ENCODE data around the gene PI4KA. TPM values are rescaled to one million over a fixed set of nuclear protein-coding genes. Genes with fewer than 3 reads are reported as not detected.
"Not testable (repeated sequence)": the region's sequence is repeated elsewhere in the genome, so short reads cannot be mapped to it uniquely, and the experiment has no call there.

Gene PI4KA
- 27.2 TPM for polyA plus RNA-seq (2012; ENCODE audit: missing spikeins)

DNA sequence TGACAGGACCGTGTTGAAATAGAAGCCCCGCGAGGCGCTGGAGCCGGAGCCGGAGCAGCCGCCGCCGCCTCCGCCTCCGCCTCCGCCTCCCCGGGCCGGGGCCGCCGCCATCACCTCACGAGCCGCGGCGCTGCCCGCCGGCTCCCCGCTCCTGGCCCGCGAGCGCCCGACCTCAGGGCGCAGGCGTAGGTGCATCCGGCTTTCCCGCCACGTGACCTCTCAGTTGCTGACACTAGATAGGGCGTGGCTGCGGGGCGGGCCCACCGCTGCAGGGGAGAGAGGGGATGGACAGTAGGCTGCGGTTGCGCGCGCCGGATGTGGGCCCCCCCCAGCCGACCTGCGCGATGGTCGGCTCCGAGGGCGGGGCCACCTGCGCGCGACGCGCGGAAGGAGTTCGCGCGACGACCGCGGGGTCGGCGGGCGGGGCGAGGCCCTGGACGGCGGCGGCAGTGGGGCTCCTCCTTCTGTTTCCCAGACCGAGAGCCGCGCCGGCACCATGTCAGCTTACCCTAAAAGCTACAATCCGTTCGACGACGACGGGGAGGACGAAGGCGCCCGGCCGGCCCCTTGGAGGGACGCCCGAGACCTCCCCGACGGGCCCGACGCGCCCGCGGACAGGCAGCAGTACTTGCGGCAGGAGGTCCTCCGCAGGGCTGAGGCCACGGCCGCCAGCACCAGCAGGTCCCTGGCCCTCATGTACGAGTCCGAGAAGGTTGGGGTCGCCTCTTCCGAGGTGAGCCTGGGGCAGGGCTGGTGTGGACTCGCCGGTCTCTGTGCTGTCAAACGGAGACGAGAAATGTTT lies at the start of gene PI4KA, which contains the start of gene SNAP29:
Gene PI4KA, minus strand, starts transcription at position 197 of the 802 bp plus-strand sequence. Its CDS starts 86 bp downstream, at position 111.
Gene SNAP29, plus strand, starts transcription at position 393 of the 802 bp plus-strand sequence. Its CDS starts 104 bp downstream, at position 497.
- DNase-seq (ENCODE audit: insufficient read length) (peak; percentile 97), FAIRE-seq (peak; percentile 99)
- TF ChIP-seq TAF1 (IDR thresholded peaks at IDR 0.05; ENCODE audit: borderline replicate concordance, low read depth, low read length) (0 out of 2 replicates have a peak, but pooled peaks have one; percentile 25), POLR2AphosphoS5 (IDR thresholded peaks at IDR 0.05; ENCODE audit: low read depth, low read length) (peak; percentile 63; the same call in 1 of the 2 replicates), POLR2A (IDR thresholded peaks at IDR 0.05; ENCODE audit: low read depth, low read length) (peak; percentile 94)

DNA sequence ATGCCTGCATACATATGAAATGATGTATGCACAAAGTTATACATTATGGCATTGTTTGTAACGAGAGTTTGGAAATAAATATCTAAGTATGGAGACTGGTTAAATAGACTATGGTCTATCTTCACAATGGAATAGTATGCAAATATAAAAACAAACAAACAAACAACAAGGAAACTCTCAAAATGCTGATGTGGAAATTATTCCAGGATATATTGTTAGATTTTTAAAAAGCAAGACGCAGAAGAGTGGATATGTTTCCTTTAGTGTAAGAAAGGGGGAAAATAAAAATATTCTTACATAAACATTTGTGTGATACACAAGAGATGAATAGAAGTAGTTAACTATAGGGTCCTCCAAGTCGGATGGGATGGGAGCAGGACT lies 47.8 kb upstream of the PI4KA start:
- DNase-seq (ENCODE audit: insufficient read length) (no peak), FAIRE-seq (no peak)
- TF ChIP-seq POLR2AphosphoS5 (IDR thresholded peaks at IDR 0.05; ENCODE audit: low read depth, low read length) (no peak), TAF1 (IDR thresholded peaks at IDR 0.05; ENCODE audit: borderline replicate concordance, low read depth, low read length) (no peak), POLR2A (IDR thresholded peaks at IDR 0.05; ENCODE audit: low read depth, low read length) (no peak)

DNA sequence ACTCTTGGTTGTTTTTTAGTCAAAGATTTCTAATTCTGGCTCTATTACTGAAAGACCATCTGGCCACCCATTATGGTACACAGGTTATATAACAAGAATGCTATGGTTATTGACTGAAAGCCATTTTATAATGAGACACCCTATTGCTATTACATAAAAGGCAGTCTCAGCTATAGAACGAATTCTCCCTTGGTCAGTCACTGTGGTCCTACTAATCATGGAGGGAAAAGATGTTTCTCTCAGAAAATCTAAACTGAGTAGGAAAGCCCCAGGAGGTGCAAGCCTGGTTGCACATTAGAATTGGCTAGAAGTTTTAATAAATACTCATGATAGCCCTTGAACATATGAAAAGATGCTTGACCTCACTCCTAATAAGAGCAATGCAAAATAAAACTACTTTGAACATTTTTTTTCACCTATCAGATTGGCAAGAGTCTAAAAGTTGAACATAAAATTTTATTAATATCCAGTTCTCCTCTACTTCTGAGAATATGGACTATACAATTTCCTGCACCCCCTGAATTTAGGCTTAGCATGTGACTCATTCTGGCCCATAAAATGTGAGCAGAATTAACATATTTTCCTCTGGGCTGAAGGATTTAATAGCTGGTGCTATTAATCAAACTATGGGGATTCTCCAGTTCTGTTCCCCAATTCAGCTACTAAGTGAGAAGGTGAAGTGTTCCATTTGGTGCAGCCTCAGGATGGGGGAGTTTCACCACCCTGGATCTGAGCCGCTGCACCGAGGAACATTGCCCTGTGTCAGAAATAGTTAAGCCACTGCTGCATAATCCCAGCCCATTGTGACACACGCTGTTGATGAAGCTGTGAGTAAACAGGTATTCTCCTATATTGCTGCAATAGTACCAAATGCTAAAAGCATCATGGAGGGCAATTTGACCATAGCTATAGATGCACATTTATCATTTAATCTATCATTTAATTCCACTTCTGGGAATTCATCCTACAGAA lies 47.1 kb upstream of the PI4KA start:
- no peak for TF ChIP-seq POLR2AphosphoS5 (IDR thresholded peaks at IDR 0.05; ENCODE audit: low read depth, low read length)
- no peak for TF ChIP-seq POLR2A (IDR thresholded peaks at IDR 0.05; ENCODE audit: low read depth, low read length)
- no peak for TF ChIP-seq TAF1 (IDR thresholded peaks at IDR 0.05; ENCODE audit: borderline replicate concordance, low read depth, low read length)
- no peak for DNase-seq (ENCODE audit: insufficient read length)
- no peak for FAIRE-seq

DNA sequence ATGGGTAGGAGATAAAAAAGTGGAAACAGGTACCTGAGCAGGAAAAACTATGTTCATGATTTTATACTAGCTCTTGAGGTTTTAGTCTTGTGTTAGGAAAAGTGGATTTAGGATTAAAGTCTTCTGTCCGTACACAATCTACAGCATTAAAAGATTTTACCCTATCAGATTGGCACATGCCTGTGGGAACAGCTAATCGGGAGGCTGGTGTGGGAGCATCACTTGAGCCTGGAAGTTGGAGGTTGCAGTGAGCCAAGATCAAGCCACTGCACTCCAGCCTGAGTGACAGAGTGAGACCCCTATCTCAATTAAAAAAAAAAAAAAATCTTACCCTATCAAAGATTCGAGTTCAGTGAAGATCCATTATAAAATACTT lies 46.4 kb upstream of the PI4KA start:
- no peak for FAIRE-seq
- TF ChIP-seq POLR2A (IDR thresholded peaks at IDR 0.05; ENCODE audit: low read depth, low read length), result no peak
- TF ChIP-seq POLR2AphosphoS5 (IDR thresholded peaks at IDR 0.05; ENCODE audit: low read depth, low read length), result no peak
- no peak for TF ChIP-seq TAF1 (IDR thresholded peaks at IDR 0.05; ENCODE audit: borderline replicate concordance, low read depth, low read length)
- no peak for DNase-seq (ENCODE audit: insufficient read length)

DNA sequence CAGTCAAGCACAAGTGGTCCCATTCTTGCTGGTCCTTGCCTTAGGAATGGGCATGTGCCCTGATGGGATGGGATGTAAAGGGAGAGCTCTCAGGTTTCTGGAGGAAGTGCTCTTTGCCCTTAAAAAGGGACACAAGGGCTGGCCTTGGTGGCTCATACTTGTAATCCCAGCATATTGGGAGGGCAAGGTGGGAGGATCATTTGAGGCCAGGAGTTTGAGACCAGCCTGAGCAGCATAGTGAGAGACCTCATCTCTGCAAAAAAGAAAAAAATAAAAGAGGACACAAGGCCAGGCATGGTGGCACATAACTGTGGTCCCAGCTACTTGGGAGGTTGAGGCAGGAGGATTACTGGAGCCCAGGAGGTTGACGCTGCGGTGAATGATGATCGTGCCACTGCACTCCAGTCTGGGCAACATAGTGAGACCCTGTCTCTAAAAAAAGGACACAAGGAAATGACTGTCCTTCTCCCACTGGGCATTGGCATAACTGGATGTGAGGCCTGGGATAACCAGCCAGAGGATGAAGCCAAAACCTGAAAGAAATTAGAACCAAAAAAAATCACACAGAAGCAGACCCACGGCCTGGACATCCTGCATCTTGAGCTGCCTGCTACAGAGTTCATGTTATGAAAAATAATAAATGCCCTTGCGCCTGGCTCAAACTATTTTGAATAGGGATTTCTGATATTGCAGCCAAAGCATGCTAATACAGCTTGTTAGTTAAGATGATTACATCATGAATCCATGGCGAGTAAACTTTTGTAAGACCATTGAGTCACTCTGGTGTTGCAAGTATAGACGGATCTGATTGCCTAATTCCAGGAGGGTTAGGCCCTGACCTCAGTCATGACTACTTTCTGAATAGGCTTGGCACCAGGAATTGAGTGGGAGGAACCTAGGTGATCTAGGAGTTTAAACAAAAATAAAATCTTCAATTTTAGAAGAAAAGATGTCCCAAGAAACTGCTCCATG lies 45.7 kb upstream of the PI4KA start:
- TF ChIP-seq POLR2AphosphoS5 (IDR thresholded peaks at IDR 0.05; ENCODE audit: low read depth, low read length), result no peak
- TF ChIP-seq TAF1 (IDR thresholded peaks at IDR 0.05; ENCODE audit: borderline replicate concordance, low read depth, low read length), result no peak
- no peak for FAIRE-seq
- DNase-seq (ENCODE audit: insufficient read length), result no peak

DNA sequence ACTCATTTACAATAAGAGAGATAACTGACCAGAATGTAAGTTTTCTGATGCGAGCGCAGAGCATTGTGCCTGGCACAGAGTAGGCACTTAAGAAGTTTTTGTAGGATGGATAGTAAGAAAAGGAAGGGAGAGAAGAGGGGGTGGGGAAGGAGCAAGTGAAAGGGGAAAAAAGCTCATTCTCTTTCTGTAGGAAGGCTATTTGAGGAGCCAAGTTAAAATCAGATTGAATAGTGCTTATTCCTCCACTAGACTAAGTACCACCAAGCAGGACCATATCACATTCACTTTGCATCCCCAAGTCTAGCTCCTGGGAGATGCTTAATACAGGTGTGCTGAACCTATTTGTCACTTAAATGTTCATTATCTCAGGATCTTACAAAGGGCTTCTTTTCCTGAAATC lies 44.5 kb upstream of the PI4KA start:
- no peak for FAIRE-seq
- DNase-seq (ENCODE audit: insufficient read length), result no peak
- TF ChIP-seq POLR2A (IDR thresholded peaks at IDR 0.05; ENCODE audit: low read depth, low read length) (no peak), TAF1 (IDR thresholded peaks at IDR 0.05; ENCODE audit: borderline replicate concordance, low read depth, low read length) (no peak), POLR2AphosphoS5 (IDR thresholded peaks at IDR 0.05; ENCODE audit: low read depth, low read length) (no peak)

DNA sequence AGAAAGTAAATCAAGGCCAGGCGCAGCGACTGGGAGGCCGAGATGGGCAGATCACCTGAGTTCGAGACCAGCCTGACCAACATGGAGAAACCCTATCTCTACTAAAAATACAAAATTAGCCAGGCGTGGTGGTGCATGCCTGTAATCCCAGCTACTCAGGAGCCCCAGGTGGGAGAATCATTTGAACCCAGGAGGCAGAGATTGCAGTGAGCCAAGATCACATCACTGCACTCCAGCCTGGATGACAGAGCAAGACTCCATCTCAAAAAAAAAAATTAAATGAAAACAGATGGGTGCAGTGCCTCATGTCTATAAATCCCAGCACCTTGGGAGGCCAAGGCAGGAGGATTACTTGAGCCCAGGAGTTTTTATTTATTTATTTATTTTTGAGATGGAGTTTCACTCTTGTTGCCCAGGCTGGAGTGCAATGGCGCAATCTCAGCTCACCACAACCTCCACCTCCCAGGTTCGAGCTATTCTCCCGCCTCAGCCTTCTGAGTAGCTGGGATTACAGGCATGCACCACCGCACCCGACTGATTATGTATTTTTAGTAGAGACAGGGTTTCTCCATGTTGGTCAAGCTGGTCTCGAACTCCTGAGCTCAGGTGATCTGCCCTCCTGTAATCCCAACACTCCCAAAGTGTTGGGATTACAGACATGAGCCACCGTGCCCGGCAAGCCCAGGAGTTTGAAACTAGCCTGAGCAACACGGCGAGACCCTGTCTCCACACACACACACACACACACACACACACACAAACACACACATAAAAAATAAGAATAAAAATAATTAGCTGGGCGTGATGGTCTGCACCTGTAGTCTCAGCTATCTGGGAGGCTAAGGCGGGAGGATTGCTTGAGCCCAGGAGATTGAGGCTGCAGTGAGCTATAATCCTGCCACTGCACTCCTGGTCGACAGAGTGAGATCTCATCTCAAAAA lies 42.8 kb upstream of the PI4KA start:
- not testable (repeated sequence) for FAIRE-seq; DNase-seq (ENCODE audit: insufficient read length)

DNA sequence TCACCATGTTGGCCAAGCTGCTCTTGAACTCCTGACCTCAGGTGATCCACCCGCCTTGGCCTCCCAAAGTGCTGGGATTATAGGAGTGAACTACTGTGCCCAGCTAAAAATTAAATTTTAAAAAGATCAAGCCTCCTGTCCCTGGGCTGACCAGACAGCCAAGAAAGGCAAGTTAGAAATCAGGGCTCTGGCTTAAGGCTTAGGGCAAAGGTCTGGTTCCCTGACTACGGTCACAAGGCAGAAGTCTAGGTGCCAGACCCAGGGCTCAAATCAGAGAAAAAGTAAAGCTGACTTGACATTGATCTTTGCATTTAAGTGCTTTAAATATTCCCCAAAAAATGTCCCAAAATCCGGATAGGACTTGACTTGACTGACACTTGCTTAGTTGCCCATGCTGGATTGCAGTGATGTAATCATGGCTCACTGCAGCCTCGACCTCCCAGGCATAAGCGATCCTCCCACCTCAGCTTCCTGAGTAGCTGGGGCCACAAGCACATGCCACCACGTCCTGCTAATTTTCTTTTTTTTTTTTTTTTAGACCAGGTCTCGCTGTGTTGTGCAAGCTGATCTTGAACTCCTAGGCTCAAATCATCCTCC lies 41.3 kb upstream of the PI4KA start:
- DNase-seq (ENCODE audit: insufficient read length) (no peak), FAIRE-seq (no peak)
- no peak for TF ChIP-seq POLR2A (IDR thresholded peaks at IDR 0.05; ENCODE audit: low read depth, low read length)
- TF ChIP-seq TAF1 (IDR thresholded peaks at IDR 0.05; ENCODE audit: borderline replicate concordance, low read depth, low read length), result no peak
- no peak for TF ChIP-seq POLR2AphosphoS5 (IDR thresholded peaks at IDR 0.05; ENCODE audit: low read depth, low read length)

DNA sequence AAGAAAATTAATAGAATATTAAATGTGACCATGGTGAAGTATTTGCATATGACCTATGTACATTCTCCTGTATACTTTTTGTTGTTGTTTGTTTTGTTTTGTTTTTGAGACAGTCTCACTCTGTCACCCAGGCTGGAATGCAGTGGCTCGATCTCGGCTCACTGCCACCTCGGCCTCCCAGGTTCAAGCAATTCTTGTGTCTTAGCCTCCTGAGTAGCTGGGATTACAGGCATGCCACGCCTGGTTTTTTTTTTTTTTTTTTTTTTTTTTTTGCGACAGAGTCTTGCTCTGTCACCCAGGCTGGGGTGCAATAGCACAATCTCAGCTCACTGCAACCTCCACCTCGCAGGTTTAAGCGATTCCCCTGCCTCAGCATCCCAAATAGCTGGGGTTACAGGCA lies 39.1 kb upstream of the PI4KA start:
- FAIRE-seq; DNase-seq (ENCODE audit: insufficient read length): not testable (repeated sequence)

DNA sequence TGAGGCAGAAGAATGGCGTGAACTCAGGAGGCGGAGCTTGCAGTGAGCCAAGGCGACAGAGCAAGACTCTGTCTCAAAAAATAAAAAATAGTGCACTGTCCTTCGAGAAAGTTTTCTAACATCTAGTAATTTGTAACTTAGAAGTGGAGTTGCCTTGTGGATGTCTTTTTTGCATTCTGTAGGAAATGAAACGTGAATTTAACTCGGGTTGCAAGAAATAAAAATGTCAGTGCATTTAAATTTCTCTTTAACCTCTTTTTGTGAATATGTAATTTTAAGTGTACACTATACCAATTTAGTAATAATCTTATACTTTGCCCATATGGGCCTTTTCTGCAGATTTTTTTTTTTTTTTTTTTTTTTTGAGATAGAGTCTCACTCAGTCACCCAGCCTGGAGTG lies 32.4 kb upstream of the PI4KA start:
- no peak for FAIRE-seq
- no peak for DNase-seq (ENCODE audit: insufficient read length)
- TF ChIP-seq TAF1 (IDR thresholded peaks at IDR 0.05; ENCODE audit: borderline replicate concordance, low read depth, low read length), result no peak
- no peak for TF ChIP-seq POLR2AphosphoS5 (IDR thresholded peaks at IDR 0.05; ENCODE audit: low read depth, low read length)
- TF ChIP-seq POLR2A (IDR thresholded peaks at IDR 0.05; ENCODE audit: low read depth, low read length), result no peak

Data from GM12892 (cell line).